Gastroesophageal sphincter (tissue), 4 donors: ENCODE results near the gene MCOLN2. TPM values are rescaled to one million over a fixed set of nuclear protein-coding genes. Genes with fewer than 3 reads are reported as not detected.
A peak's percentile ranks its signal among the peaks of the same experiment; 100 is the strongest.

ENCODE experiments used
- ATAC-seq: fragments of 150-250 bp; one replicate; pipeline ENCODE4 v1.9.1; 2016; ENCODE audit warnings: mild to moderate bottlenecking, moderate library complexity
- H3K27ac ChIP-seq, 4 donors: fragments of 200-600 bp; sonication (generic) in 3 of 4; 1 replicate in 3 of 4; 2 replicates in 1 of 4; pipeline ENCODE4 v1.5.1; 2016 to 2019
- H3K27me3 ChIP-seq: fragments of 200-600 bp; sonication (generic); one replicate; pipeline ENCODE4 v1.5.1; 2019
- H3K36me3 ChIP-seq, 2 donors: fragments of 200-600 bp; sonication (generic); one replicate each; pipeline ENCODE4 v1.5.1; 2019; ENCODE audit warnings: control low read depth in 1 of 2
- H3K4me1 ChIP-seq, 3 donors: fragments of 200-600 bp; sonication (generic); 1 replicate in 2 of 3; 2 replicates in 1 of 3; pipeline ENCODE4 v1.5.1; 2016 to 2019; ENCODE audit warnings: control low read depth in 2 of 3
- H3K4me3 ChIP-seq, 2 donors: fragments of 200-600 bp; sonication (generic); one replicate each; pipeline ENCODE4 v1.5.1; 2019; ENCODE audit warnings: mild to moderate bottlenecking in 1 of 2, moderate library complexity in 1 of 2
- H3K9me3 ChIP-seq, 3 donors: fragments of 200-600 bp; sonication (generic); one replicate each; pipeline ENCODE4 v1.5.1; 2017 to 2019; ENCODE audit warnings: control low read depth in 2 of 3
- CTCF ChIP-seq, 4 experiments: fragments of 200-600 bp in 2 of 4; fragments of 450-650 bp in 2 of 4; sonication (generic) in 1 of 4; IDR thresholded peaks; one replicate each; pipeline ENCODE4 v1.5.1; 2017 to 2019; ENCODE audit warnings: antibody characterized with exemption in 4 of 4, mild to moderate bottlenecking in 2 of 4, moderate library complexity in 2 of 4
- EP300 ChIP-seq: sonication (generic); formaldehyde crosslinking; IDR thresholded peaks from one replicate; pipeline ENCODE4 v1.6.1; 2017; ENCODE audit warnings: antibody characterized with exemption, mild to moderate bottlenecking
- POLR2A ChIP-seq, 2 donors: fragments of 450-650 bp; IDR thresholded peaks; one replicate each; pipeline ENCODE4 v1.6.1; 2017; ENCODE audit warnings: antibody characterized with exemption in 2 of 2, mild to moderate bottlenecking in 2 of 2, moderate library complexity in 1 of 2
- POLR2AphosphoS5 ChIP-seq: sonication (generic); formaldehyde crosslinking; IDR thresholded peaks from one replicate; pipeline ENCODE4 v1.6.1; 2017; ENCODE audit warnings: antibody characterized with exemption
- WGBS, 2 donors: methylation state at CpG; one replicate each; pipeline ENCODE4 v1.1.5; 2018; ENCODE audit warnings: low coverage in 1 of 2; 5-methylcytosine and 5-hydroxymethylcytosine counted together
- total RNA-seq, 4 donors: library from RNA; depleted of rRNA; stranded (reverse); fragments of >200 nt; gene quantifications; one replicate each; pipeline ENCODE4 v1.1.0, GENCODE V29; 2016

Gene MCOLN2
- total RNA-seq, 4 donors from 2014 or later, result 0.19 to 1.9 (median 0.69) TPM

GRCh38 chr1:84936116-84936810 lies 60.6 kb downstream of the MCOLN2 start:
- Histone ChIP-seq H3K4me1 (peaks cover 0 to 4% (median 0%) of the 10 kb centered on the region in 3 donors), H3K27ac (no peak overlapping the region), H3K9me3 (no peaks in the 10 kb centered on the region), H3K4me3 (no peak overlapping the region), H3K27me3 (no peaks in the 10 kb centered on the region), H3K36me3 (no peaks in the 10 kb centered on the region)
- ATAC-seq, result peak; percentile 69
- 1 to 2% methylated on average over 5 of the region's 5 CpGs for WGBS, 2 donors
- TF ChIP-seq POLR2A (IDR thresholded peaks at IDR 0.05) (no peak), POLR2AphosphoS5 (no peak), EP300 (no peak), CTCF (IDR thresholded peaks at IDR 0.05) (peak; percentile 86 to 95 (median 88))

DNA sequence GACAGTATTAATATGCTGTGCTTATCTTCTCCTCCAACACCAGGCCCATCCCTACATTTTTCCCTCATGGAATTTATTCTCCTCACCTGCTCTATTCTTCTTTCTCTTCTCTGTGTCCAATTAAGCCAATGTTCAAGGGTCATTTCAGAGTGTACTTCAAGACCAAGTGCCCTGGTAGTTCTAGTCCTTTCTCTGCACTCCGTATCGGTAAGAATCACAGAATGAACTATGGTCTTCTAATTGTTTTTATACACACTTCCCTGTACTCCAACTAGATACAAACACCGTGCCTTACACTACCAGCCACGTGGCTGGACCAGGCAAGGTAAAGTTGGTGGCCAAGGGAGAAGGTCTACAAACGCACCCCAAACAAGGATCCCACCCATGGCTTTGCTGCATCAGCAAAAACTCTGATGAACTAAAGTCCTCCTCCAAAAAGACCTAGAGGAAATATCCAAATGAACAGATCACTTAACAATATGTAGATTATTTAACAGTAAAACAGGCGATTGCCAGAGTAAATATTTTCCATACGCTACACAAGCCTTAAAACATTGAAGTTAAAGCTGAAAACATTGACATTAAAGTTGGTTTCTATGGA lies 63.8 kb downstream of the MCOLN2 start:
- no peaks in the 10 kb centered on the region for H3K9me3 ChIP-seq
- H3K4me3 ChIP-seq, result no peak overlapping the region
- no peak for ATAC-seq
- peaks cover 0 to 4% (median 0%) of the 10 kb centered on the region in 3 donors for H3K4me1 ChIP-seq
- no peaks in the 10 kb centered on the region for H3K27me3 ChIP-seq
- WGBS, 2 donors, result 64 to 80% methylated on average over 4 to 5 of the region's 7 CpGs
- no peaks in the 10 kb centered on the region for H3K36me3 ChIP-seq
- TF ChIP-seq POLR2AphosphoS5 (no peak), EP300 (no peak), CTCF (IDR thresholded peaks at IDR 0.05) (no peak), POLR2A (IDR thresholded peaks at IDR 0.05) (no peak)
- H3K27ac ChIP-seq, result no peak overlapping the region

GRCh38 chr1:84930831-84931230 lies 66.1 kb downstream of the MCOLN2 start:
- ATAC-seq, result no peak
- no peak for TF ChIP-seq POLR2A (IDR thresholded peaks at IDR 0.05)
- TF ChIP-seq POLR2AphosphoS5, result no peak
- TF ChIP-seq EP300, result no peak
- TF ChIP-seq CTCF (IDR thresholded peaks at IDR 0.05), result no peak
- Histone ChIP-seq H3K9me3 (no peaks in the 10 kb centered on the region), H3K27ac (no peak overlapping the region), H3K4me1 (peaks cover 0 to under 1% (median 0%) of the 10 kb centered on the region in 3 donors), H3K27me3 (no peaks in the 10 kb centered on the region), H3K36me3 (no peaks in the 10 kb centered on the region), H3K4me3 (no peak overlapping the region)
- 83 to 100% methylated on average over 1 to 2 of the region's 2 CpGs for WGBS, 2 donors

DNA sequence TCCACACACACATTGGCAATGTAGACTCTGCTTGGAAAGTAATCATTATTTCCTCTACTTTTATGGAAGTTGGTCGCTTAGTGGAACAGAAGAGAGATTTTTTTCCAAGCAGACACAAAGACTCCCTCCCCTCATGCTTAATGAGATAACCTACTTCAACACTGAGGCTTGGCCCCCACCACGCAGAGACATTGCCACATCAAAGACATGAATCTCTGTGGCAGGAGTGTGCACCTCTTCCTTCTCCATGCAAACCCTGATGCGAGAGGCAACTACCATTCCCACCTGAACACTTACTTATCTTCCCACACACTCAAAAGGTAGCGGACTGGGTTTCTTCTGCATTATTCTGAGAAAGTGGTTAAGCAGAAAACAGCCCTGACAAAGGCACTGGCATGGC lies 66.6 kb downstream of the MCOLN2 start:
- 62 to 86% methylated on average over 2 to 3 of the region's 4 CpGs for WGBS, 2 donors

More for the DNA sequence above, 66.6 kb downstream of the MCOLN2 start:
- ATAC-seq, result no peak
- Histone ChIP-seq H3K4me1 (no peaks in the 10 kb centered on the region), H3K27ac (no peak overlapping the region), H3K4me3 (no peak overlapping the region), H3K27me3 (no peaks in the 10 kb centered on the region), H3K9me3 (no peaks in the 10 kb centered on the region), H3K36me3 (no peaks in the 10 kb centered on the region)
- TF ChIP-seq POLR2A (IDR thresholded peaks at IDR 0.05) (no peak), POLR2AphosphoS5 (no peak), EP300 (no peak), CTCF (IDR thresholded peaks at IDR 0.05) (no peak)
